ENCODE measurements around the gene TJP2. TPM values are rescaled to one million over a fixed set of nuclear protein-coding genes. Genes with fewer than 3 reads are reported as not detected.
"Not testable (repeated sequence)": the region's sequence is repeated elsewhere in the genome, so short reads cannot be mapped to it uniquely, and the experiment has no call there.

Gene TJP2
- total RNA-seq, 1 donor from 2014 or later, result 6.0 TPM

GRCh38 chr9:69157751-69158466 lies 16.2 kb upstream of the TJP2 start:
- peaks cover 3% of the 10 kb centered on the region for H3K9me3 Mint-ChIP-seq (ENCODE audit: unreplicated experiment)
- no peak for TF ChIP-seq CTCF (IDR thresholded peaks at IDR 0.05; ENCODE audit: partially characterized antibody, unreplicated experiment)
- H3K36me3 Mint-ChIP-seq (ENCODE audit: unreplicated experiment), result peaks cover 3% of the 10 kb centered on the region
- no peak overlapping the region for H3K4me3 Mint-ChIP-seq (ENCODE audit: unreplicated experiment)
- no peak for DNase-seq
- H3K27ac Mint-ChIP-seq (ENCODE audit: unreplicated experiment), result no peak overlapping the region
- no peaks in the 10 kb centered on the region for H3K27me3 Mint-ChIP-seq (ENCODE audit: unreplicated experiment)
- H3K4me1 Mint-ChIP-seq (ENCODE audit: low read depth, unreplicated experiment), result no peaks in the 10 kb centered on the region

- Mint-ChIP-seq H3K36me3 (ENCODE audit: unreplicated experiment) (peaks cover 3% of the 10 kb centered on the region), H3K9me3 (ENCODE audit: unreplicated experiment) (peaks cover 3% of the 10 kb centered on the region), H3K4me1 (ENCODE audit: low read depth, unreplicated experiment) (no peaks in the 10 kb centered on the region), H3K4me3 (ENCODE audit: unreplicated experiment) (no peak overlapping the region), H3K27me3 (ENCODE audit: unreplicated experiment) (no peaks in the 10 kb centered on the region), H3K27ac (ENCODE audit: unreplicated experiment) (no peak overlapping the region)
- no peak for DNase-seq
- TF ChIP-seq CTCF (IDR thresholded peaks at IDR 0.05; ENCODE audit: partially characterized antibody, unreplicated experiment), result no peak
Observed at GRCh38 chr9:69158471-69158870, 15.6 kb upstream of the TJP2 start.

- not testable (repeated sequence) for H3K36me3 Mint-ChIP-seq (ENCODE audit: unreplicated experiment); H3K4me1 Mint-ChIP-seq (ENCODE audit: low read depth, unreplicated experiment); H3K4me3 Mint-ChIP-seq (ENCODE audit: unreplicated experiment); H3K27me3 Mint-ChIP-seq (ENCODE audit: unreplicated experiment); H3K9me3 Mint-ChIP-seq (ENCODE audit: unreplicated experiment); DNase-seq; H3K27ac Mint-ChIP-seq (ENCODE audit: unreplicated experiment)
Observed at GRCh38 chr9:69164573-69164972, 9.5 kb upstream of the TJP2 start.

DNA sequence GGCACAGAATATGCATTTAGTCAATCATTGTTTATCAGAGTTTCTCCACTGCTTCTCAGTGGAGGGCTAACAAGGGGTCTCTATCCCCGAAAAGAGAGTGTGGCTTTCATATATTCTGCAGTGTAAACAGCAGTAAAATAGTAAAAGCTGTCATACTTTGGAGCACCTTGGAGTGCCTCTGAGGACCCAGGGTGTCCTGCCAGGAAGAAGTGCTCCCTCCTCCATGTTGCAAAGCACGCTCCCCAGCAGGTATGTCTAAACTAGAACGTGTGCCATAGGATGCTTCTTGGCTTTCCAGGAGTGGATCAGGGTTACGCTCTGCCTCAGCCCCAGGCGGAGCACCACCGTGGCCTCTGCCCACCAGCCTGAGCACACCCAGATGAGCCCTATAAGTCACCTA lies 8.5 kb upstream of the TJP2 start:
- H3K9me3 Mint-ChIP-seq (ENCODE audit: unreplicated experiment), result no peaks in the 10 kb centered on the region
- TF ChIP-seq CTCF (IDR thresholded peaks at IDR 0.05; ENCODE audit: partially characterized antibody, unreplicated experiment), result no peak
- no peak overlapping the region for H3K27ac Mint-ChIP-seq (ENCODE audit: unreplicated experiment)
- no peaks in the 10 kb centered on the region for H3K27me3 Mint-ChIP-seq (ENCODE audit: unreplicated experiment)
- peaks cover under 1% of the 10 kb centered on the region for H3K36me3 Mint-ChIP-seq (ENCODE audit: unreplicated experiment)
- H3K4me3 Mint-ChIP-seq (ENCODE audit: unreplicated experiment), result no peak overlapping the region
- H3K4me1 Mint-ChIP-seq (ENCODE audit: low read depth, unreplicated experiment), result no peaks in the 10 kb centered on the region
- no peak for DNase-seq

GRCh38 chr9:69168709-69169217 lies 5.3 kb upstream of the TJP2 start:
- H3K4me3 Mint-ChIP-seq (ENCODE audit: unreplicated experiment), result no peak overlapping the region
- H3K27ac Mint-ChIP-seq (ENCODE audit: unreplicated experiment), result no peak overlapping the region
- no peak for DNase-seq
- TF ChIP-seq CTCF (IDR thresholded peaks at IDR 0.05; ENCODE audit: partially characterized antibody, unreplicated experiment), result no peak
- H3K9me3 Mint-ChIP-seq (ENCODE audit: unreplicated experiment), result peaks cover 4% of the 10 kb centered on the region
- peaks cover 2% of the 10 kb centered on the region for H3K27me3 Mint-ChIP-seq (ENCODE audit: unreplicated experiment)
- no peaks in the 10 kb centered on the region for H3K4me1 Mint-ChIP-seq (ENCODE audit: low read depth, unreplicated experiment)
- H3K36me3 Mint-ChIP-seq (ENCODE audit: unreplicated experiment), result no peaks in the 10 kb centered on the region
